PC-3 (cell line): ENCODE measurements around the gene MDH2. TPM values are rescaled to one million over a fixed set of nuclear protein-coding genes. Genes with fewer than 3 reads are reported as not detected.
A peak's percentile ranks its signal among the peaks of the same experiment; 100 is the strongest.

Experiments used
- ATAC-seq: fragments of 200-7000 bp; cut with Tn5 transposase; 2 replicates; pipeline ENCODE4 v1.9.1; 2020; ENCODE audit warnings: mild to moderate bottlenecking, moderate library complexity
- BruUV-seq: library from RNA; stranded (reverse); fragments of 400-500 nt; replicated peaks from 2 replicates; lab custom pipeline; 2021; lab: Mats Ljungman, UMichigan
- CTCF ChIA-PET: fragments of 300-600 bp; sonication (Branson Sonifier 250); formaldehyde crosslinking; loops from one replicate; lab custom pipeline; 2022; ENCODE audit warnings: antibody characterized with exemption; lab: Charles Lee
- POLR2A ChIA-PET: fragments of 300-600 bp; sonication (Branson Sonifier 250); formaldehyde crosslinking; loops from one replicate; lab custom pipeline; 2022; ENCODE audit warnings: antibody characterized with exemption; ENCODE audit not compliant: unreplicated experiment; lab: Charles Lee
- DNase-seq: peaks from one replicate; pipeline ENCODE4 v3.0.0-alpha.2; 2015
- H2AFZ ChIP-seq: fragments of 300-600 bp; sonication (generic); 2 replicates; pipeline ENCODE4 v1.6.0; 2016; ENCODE audit warnings: antibody characterized with exemption, low read length
- H3F3A ChIP-seq: fragments of 300-600 bp; sonication (generic); one replicate; pipeline ENCODE4 v1.6.0; 2017; ENCODE audit warnings: antibody characterized with exemption, low read length, control low read depth, mild to moderate bottlenecking; ENCODE audit not compliant: unreplicated experiment
- H3K27ac ChIP-seq: fragments of 300-600 bp; sonication (generic); 2 replicates; pipeline ENCODE4 v1.5.1; 2016; ENCODE audit warnings: mild to moderate bottlenecking, low read length
- H3K27me3 ChIP-seq: fragments of 300-600 bp; sonication (generic); 2 replicates; pipeline ENCODE4 v1.6.1; 2016; ENCODE audit warnings: low read length, mixed read lengths
- H3K36me3 ChIP-seq: fragments of 300-600 bp; sonication (generic); 2 replicates; pipeline ENCODE4 v1.6.1; 2016; ENCODE audit warnings: low read depth, mixed run types, low read length, mixed read lengths
- H3K4me1 ChIP-seq: fragments of 300-600 bp; sonication (generic); 2 replicates; pipeline ENCODE4 v1.5.1; 2016; ENCODE audit warnings: low read length; ENCODE audit not compliant: insufficient read depth
- H3K4me2 ChIP-seq: fragments of 300-600 bp; sonication (generic); 2 replicates; pipeline ENCODE4 v1.6.0; 2016; ENCODE audit warnings: low read length
- H3K4me3 ChIP-seq: fragments of 300-600 bp; sonication (generic); 2 replicates; pipeline ENCODE4 v1.5.1; 2016; ENCODE audit warnings: mild to moderate bottlenecking, low read length, mixed read lengths
- H3K79me2 ChIP-seq: fragments of 300-600 bp; sonication (generic); 2 replicates; pipeline ENCODE4 v1.6.1; 2017; ENCODE audit warnings: low read length, mixed read lengths
- H3K9ac ChIP-seq: fragments of 300-600 bp; sonication (generic); 2 replicates; pipeline ENCODE4 v1.6.0; 2016; ENCODE audit warnings: mild to moderate bottlenecking, low read length
- H3K9me2 ChIP-seq: fragments of 300-600 bp; sonication (generic); replicated peaks from 2 replicates; pipeline ENCODE4 v1.6.1; 2016; ENCODE audit warnings: mixed run types, low read length, mixed read lengths
- H3K9me3 ChIP-seq: fragments of 300-600 bp; sonication (generic); 2 replicates; pipeline ENCODE4 v1.6.1; 2016; ENCODE audit warnings: low read length, mixed read lengths
- H4K20me1 ChIP-seq: fragments of 300-600 bp; sonication (generic); 2 replicates; pipeline ENCODE4 v1.6.1; 2016; ENCODE audit warnings: low read length, mixed read lengths
- EZH2 ChIP-seq: fragments of 300-600 bp; sonication (generic); IDR thresholded peaks from one replicate; pipeline ENCODE4 v1.6.1; 2017; ENCODE audit warnings: antibody characterized with exemption, mild to moderate bottlenecking, low read length; ENCODE audit not compliant: unreplicated experiment
- EZH2phosphoT487 ChIP-seq: fragments of 300-600 bp; sonication (generic); IDR thresholded peaks from 2 replicates; pipeline ENCODE4 v1.6.1; 2018; ENCODE audit warnings: mild to moderate bottlenecking, antibody characterized with exemption, low read length, borderline replicate concordance
- intact Hi-C: fragments of 100-400 bp; cut with micrococcal nuclease; formaldehyde crosslinking; loops from 2 replicates; pipeline ENCODE4 v1.9.0; 2023
- total RNA-seq: library from RNA; depleted of rRNA; stranded (reverse); fragments of >200 nt; gene quantifications from 2 replicates; pipeline ENCODE4 v1.2.3, GENCODE V29; 2014
- TF ChIP-seq, protein P1 (sequence below): fragments of 300-600 bp; sonication (generic); conservative IDR thresholded peaks from 2 replicates; pipeline ENCODE4 v1.5.1; 2017; ENCODE audit warnings: antibody characterized with exemption, low read depth, mild to moderate bottlenecking, low read length

Gene MDH2
- total RNA-seq, 1 experiment from 2014 or later = 174 TPM

DNA sequence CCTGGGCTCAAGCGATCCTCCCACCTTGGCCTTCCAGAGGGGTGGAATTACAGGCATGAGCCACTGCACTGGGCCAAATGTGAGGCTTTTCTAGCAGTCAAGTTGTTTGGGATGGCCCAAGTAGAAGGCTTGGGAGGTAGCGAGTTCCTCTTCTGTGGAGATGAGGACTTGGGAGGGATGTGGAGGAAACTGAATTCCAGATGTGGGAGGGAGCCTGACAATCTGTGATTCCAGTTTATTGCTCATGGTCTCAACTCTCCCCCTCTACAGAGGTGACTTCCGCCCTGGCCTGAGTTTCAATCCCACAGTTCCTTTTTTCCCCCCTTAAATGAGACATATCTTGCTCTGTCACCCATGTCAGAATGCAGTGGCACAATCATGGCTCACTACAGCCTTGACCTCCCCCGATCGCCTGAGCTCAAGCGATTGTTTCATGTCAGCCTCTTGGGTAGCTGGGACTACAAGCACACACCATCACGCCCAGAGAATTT, 3.5 kb upstream of the MDH2 start:
- H2AFZ ChIP-seq = no peak overlapping the region
- peaks cover 61% of the 10 kb centered on the region for H3K79me2 ChIP-seq
- ChIA-PET CTCF (no interaction called here), POLR2A (no interaction called here)
- no peak overlapping the region for H3K4me2 ChIP-seq
- TF ChIP-seq EZH2 = no peak
- TF ChIP-seq, protein P1, sequence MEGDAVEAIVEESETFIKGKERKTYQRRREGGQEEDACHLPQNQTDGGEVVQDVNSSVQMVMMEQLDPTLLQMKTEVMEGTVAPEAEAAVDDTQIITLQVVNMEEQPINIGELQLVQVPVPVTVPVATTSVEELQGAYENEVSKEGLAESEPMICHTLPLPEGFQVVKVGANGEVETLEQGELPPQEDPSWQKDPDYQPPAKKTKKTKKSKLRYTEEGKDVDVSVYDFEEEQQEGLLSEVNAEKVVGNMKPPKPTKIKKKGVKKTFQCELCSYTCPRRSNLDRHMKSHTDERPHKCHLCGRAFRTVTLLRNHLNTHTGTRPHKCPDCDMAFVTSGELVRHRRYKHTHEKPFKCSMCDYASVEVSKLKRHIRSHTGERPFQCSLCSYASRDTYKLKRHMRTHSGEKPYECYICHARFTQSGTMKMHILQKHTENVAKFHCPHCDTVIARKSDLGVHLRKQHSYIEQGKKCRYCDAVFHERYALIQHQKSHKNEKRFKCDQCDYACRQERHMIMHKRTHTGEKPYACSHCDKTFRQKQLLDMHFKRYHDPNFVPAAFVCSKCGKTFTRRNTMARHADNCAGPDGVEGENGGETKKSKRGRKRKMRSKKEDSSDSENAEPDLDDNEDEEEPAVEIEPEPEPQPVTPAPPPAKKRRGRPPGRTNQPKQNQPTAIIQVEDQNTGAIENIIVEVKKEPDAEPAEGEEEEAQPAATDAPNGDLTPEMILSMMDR = no peak
- H3K9me2 ChIP-seq = no peaks in the 10 kb centered on the region
- no peak overlapping the region for H3K4me3 ChIP-seq
- peaks cover 6% of the 10 kb centered on the region for H4K20me1 ChIP-seq
- H3K27ac ChIP-seq = no peak overlapping the region
- DNase-seq (no peak), ATAC-seq (no peak)
- no peaks in the 10 kb centered on the region for H3K9me3 ChIP-seq
- H3K36me3 ChIP-seq = no peaks in the 10 kb centered on the region
- intact Hi-C loops = no loop called here
- H3K9ac ChIP-seq = no peak overlapping the region
- BruUV-seq = no TSS peak
- H3K4me1 ChIP-seq = peaks cover 9% of the 10 kb centered on the region
- H3F3A ChIP-seq = no peaks in the 10 kb centered on the region
- H3K27me3 ChIP-seq = no peaks in the 10 kb centered on the region

DNA sequence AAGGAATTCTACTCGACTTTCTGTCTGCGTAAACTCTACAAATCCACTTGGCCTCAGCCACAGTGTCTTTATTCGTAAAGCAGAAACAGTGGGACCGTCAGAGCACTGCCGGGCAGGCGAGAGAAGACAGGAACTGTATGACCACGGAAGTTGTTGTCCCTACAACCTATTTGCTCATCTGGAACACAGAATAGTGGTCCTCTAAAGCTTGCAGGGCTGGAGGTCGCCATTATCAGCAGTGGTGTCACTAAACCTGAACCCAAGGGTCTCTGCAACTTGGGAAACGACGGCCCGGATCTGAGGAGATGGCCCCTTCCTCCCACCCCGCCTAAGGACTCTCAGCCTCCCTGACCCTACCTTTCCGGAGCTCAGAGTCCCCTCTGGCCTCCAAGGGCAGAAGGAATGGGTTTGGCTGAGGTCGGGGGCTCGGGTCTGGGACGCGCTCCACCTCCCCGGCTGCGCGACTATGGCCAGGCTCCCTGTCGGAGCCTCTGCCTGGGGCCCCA, 548 bp upstream of the MDH2 start:
- Histone ChIP-seq H3K4me3 (peak overlapping the region; percentile 92), H4K20me1 (peaks cover 8% of the 10 kb centered on the region), H3K27ac (peak overlapping the region; percentile 81), H2AFZ (peak overlapping the region; percentile 65), H3K4me2 (peak overlapping the region; percentile 85), H3K4me1 (peaks cover 21% of the 10 kb centered on the region), H3K9me3 (no peaks in the 10 kb centered on the region), H3K9me2 (no peaks in the 10 kb centered on the region), H3K27me3 (no peaks in the 10 kb centered on the region), H3K79me2 (peaks cover 90% of the 10 kb centered on the region), H3F3A (no peaks in the 10 kb centered on the region), H3K9ac (peak overlapping the region; percentile 99), H3K36me3 (no peaks in the 10 kb centered on the region)
- DNase-seq = no peak
- TSS peak; percentile 93 for BruUV-seq
- TF ChIP-seq, protein P1 = no peak
- TF ChIP-seq EZH2phosphoT487 (no peak), EZH2 (no peak)
- intact Hi-C loops = loop anchor here (1.0 kb wide), 1 partner anchor 40 kb away; no protein-coding TSS in a partner anchor
- ChIA-PET CTCF (interaction anchor here (0.5 to 1.3 kb wide), 4 partner anchors 22 to 153 kb away, joined by 3 to 9 read pairs (median 6); no protein-coding TSS in a partner anchor), POLR2A (interaction anchor here (0.5 to 0.9 kb wide), 4 partner anchors 22 to 256 kb away, joined by 4 to 26 read pairs (median 5); no protein-coding TSS in a partner anchor)
- ATAC-seq = peak; percentile 1; the same call in 1 of the 2 replicates

DNA sequence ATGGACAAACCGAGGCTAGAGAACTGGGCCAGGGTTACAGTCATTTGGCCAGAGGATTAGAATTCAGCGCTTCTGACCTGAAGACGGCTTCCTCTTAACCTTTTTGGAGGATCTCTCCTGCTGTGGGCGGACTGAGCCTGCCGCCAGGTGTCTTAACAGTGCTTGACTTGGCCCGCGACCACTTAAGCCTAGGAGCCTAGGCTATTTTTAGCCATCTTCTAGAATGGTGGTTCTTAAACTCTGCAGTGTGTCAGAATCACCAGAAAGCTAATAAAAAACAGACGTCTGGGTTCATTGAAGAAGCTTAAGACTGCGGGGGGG, 722 bp downstream of the MDH2 start:
- no peaks in the 10 kb centered on the region for H3K27me3 ChIP-seq
- H3K9ac ChIP-seq = peak overlapping the region; percentile 99
- ChIA-PET POLR2A (interaction anchor here (0.6 kb wide), 1 partner anchor 8 kb away, joined by 4 read pairs; no protein-coding TSS in a partner anchor), CTCF (interaction anchor here (1.3 kb wide), 1 partner anchor 20 kb away, joined by 7 read pairs; no protein-coding TSS in a partner anchor)
- H3K4me3 ChIP-seq = peak overlapping the region; percentile 92
- no peaks in the 10 kb centered on the region for H3K9me3 ChIP-seq
- peaks cover 17% of the 10 kb centered on the region for H4K20me1 ChIP-seq
- H3K4me2 ChIP-seq = peak overlapping the region; percentile 85
- no TSS peak for BruUV-seq
- H3K79me2 ChIP-seq = peaks cover 99% of the 10 kb centered on the region
- 0 out of 2 replicates have a peak overlapping the region, but pooled peaks have one; percentile 28 for H2AFZ ChIP-seq
- H3K4me1 ChIP-seq = peaks cover 31% of the 10 kb centered on the region
- H3K36me3 ChIP-seq = no peaks in the 10 kb centered on the region
- DNase-seq = peak; percentile 30
- ATAC-seq = peak; percentile 15
- intact Hi-C loops = loop anchor here (1.0 kb wide), 1 partner anchor 82 kb away; no protein-coding TSS in a partner anchor
- H3K27ac ChIP-seq = peak overlapping the region; percentile 81
- H3F3A ChIP-seq = peaks cover 5% of the 10 kb centered on the region
- TF ChIP-seq EZH2 = no peak
- no peak for TF ChIP-seq EZH2phosphoT487
- TF ChIP-seq, protein P1 = no peak
- H3K9me2 ChIP-seq = no peaks in the 10 kb centered on the region
